ENCODE results near the gene PITX2.

- TF ChIP-seq POLR2A (IDR thresholded peaks at IDR 0.05) = no peak
- TF ChIP-seq, protein P1, sequence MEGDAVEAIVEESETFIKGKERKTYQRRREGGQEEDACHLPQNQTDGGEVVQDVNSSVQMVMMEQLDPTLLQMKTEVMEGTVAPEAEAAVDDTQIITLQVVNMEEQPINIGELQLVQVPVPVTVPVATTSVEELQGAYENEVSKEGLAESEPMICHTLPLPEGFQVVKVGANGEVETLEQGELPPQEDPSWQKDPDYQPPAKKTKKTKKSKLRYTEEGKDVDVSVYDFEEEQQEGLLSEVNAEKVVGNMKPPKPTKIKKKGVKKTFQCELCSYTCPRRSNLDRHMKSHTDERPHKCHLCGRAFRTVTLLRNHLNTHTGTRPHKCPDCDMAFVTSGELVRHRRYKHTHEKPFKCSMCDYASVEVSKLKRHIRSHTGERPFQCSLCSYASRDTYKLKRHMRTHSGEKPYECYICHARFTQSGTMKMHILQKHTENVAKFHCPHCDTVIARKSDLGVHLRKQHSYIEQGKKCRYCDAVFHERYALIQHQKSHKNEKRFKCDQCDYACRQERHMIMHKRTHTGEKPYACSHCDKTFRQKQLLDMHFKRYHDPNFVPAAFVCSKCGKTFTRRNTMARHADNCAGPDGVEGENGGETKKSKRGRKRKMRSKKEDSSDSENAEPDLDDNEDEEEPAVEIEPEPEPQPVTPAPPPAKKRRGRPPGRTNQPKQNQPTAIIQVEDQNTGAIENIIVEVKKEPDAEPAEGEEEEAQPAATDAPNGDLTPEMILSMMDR (IDR thresholded peaks at IDR 0.05) = no peak
These were observed 6.4 kb upstream of the PITX2 start for GRCh38 chr4:110629214-110629754.
